Neural cell (in vitro differentiated cells): Measurements from ENCODE around the gene PRIMPOL. TPM values are rescaled to one million over a fixed set of nuclear protein-coding genes. Genes with fewer than 3 reads are reported as not detected.

Experiments used
- H2AFZ ChIP-seq: fragments of 200-600, 300-800 bp; sonication (generic), shearing (Covaris generic); 2 replicates; pipeline ENCODE4 v1.6.0; 2014; ENCODE audit warnings: low read depth, mild to moderate bottlenecking, antibody characterized with exemption, low read length, moderate library complexity
- H3F3A ChIP-seq: fragments of 200-600 bp; shearing (Covaris generic); 2 replicates; pipeline ENCODE4 v1.6.1; 2016; ENCODE audit warnings: mild to moderate bottlenecking, moderate library complexity, mixed read lengths, antibody characterized with exemption, low read length; ENCODE audit not compliant: insufficient read depth, poor library complexity, severe bottlenecking
- H3K27ac ChIP-seq: fragments of 200-600, 300-800 bp; sonication (generic), shearing (Covaris generic); 2 replicates; pipeline ENCODE4 v1.5.1; 2014; ENCODE audit warnings: mild to moderate bottlenecking, low read length, moderate library complexity
- H3K27me3 ChIP-seq: fragments of 300-800, 200-600 bp; sonication (generic), shearing (Covaris generic); 2 replicates; pipeline ENCODE4 v1.6.0; 2014; ENCODE audit warnings: mild to moderate bottlenecking, low read depth, low read length, moderate library complexity; ENCODE audit not compliant: insufficient read depth
- H3K36me3 ChIP-seq: fragments of 300-800, 200-600 bp; sonication (generic), shearing (Covaris generic); 2 replicates; pipeline ENCODE4 v1.5.1; 2014; ENCODE audit warnings: mild to moderate bottlenecking, antibody characterized with exemption, low read length, moderate library complexity; ENCODE audit not compliant: insufficient read depth
- H3K4me2 ChIP-seq: fragments of 300-800, 200-600 bp; sonication (generic), shearing (Covaris generic); 2 replicates; pipeline ENCODE4 v1.6.0; 2014; ENCODE audit warnings: mild to moderate bottlenecking, low read length
- H3K4me3 ChIP-seq: fragments of 300-800, 200-600 bp; sonication (generic), shearing (Covaris generic); 2 replicates; pipeline ENCODE4 v1.5.1; 2014; ENCODE audit warnings: mild to moderate bottlenecking, low read length, moderate library complexity
- H3K79me2 ChIP-seq: fragments of 200-600 bp; shearing (Covaris generic); replicated peaks from 2 replicates; pipeline ENCODE4 v1.6.0; 2014; ENCODE audit warnings: mild to moderate bottlenecking, low read length, moderate library complexity; ENCODE audit not compliant: insufficient read depth
- H3K9ac ChIP-seq: fragments of 300-800, 200-600 bp; sonication (generic), shearing (Covaris generic); 2 replicates; pipeline ENCODE4 v1.6.1; 2016; ENCODE audit warnings: mild to moderate bottlenecking, low read length, mixed read lengths
- H3K9me2 ChIP-seq: fragments of 200-600 bp; shearing (Covaris generic); 2 replicates; pipeline ENCODE4 v1.6.1; 2016; ENCODE audit warnings: mild to moderate bottlenecking, low read length, mixed read lengths; ENCODE audit not compliant: insufficient read depth
- H3K9me3 ChIP-seq: fragments of 200-600, 300-800 bp; sonication (generic), shearing (Covaris generic); 2 replicates; pipeline ENCODE4 v1.6.1; 2016; ENCODE audit warnings: mild to moderate bottlenecking, mixed run types, low read length, moderate library complexity, mixed read lengths
- H4K20me1 ChIP-seq: fragments of 200-600 bp; shearing (Covaris generic); 2 replicates; pipeline ENCODE4 v1.6.1; 2016; ENCODE audit warnings: mild to moderate bottlenecking, mixed run types; ENCODE audit not compliant: insufficient read depth
- EP300 ChIP-seq: fragments of 450-650 bp; conservative IDR thresholded peaks from 2 replicates; pipeline ENCODE4 v1.6.1; 2014; ENCODE audit warnings: antibody characterized with exemption, mild to moderate bottlenecking, moderate library complexity; ENCODE audit not compliant: poor library complexity, severe bottlenecking
- EZH2 ChIP-seq: fragments of 200-600, 300-800 bp; shearing (Covaris generic), sonication (generic); IDR thresholded peaks from 2 replicates; pipeline ENCODE4 v1.6.1; 2014; ENCODE audit warnings: antibody characterized with exemption, low read length, borderline replicate concordance, mild to moderate bottlenecking; ENCODE audit not compliant: insufficient read depth, poor library complexity, severe bottlenecking
- MXI1 ChIP-seq: fragments of 450-650 bp; conservative IDR thresholded peaks from 2 replicates; pipeline ENCODE4 v1.6.1; 2014; ENCODE audit warnings: antibody characterized with exemption, mild to moderate bottlenecking; ENCODE audit not compliant: poor library complexity, severe bottlenecking
- POLR2AphosphoS5 ChIP-seq: IDR thresholded peaks from 2 replicates; pipeline ENCODE4 v1.6.1; 2012
- RAD21 ChIP-seq: fragments of 450-650 bp; conservative IDR thresholded peaks from 2 replicates; pipeline ENCODE4 v1.6.1; 2014; ENCODE audit warnings: antibody characterized with exemption, mild to moderate bottlenecking, moderate library complexity
- SMC3 ChIP-seq: fragments of 450-650 bp; conservative IDR thresholded peaks from 2 replicates; pipeline ENCODE4 v1.6.1; 2014; ENCODE audit warnings: antibody characterized with exemption, mild to moderate bottlenecking, moderate library complexity; ENCODE audit not compliant: poor library complexity
- TAF1 ChIP-seq: IDR thresholded peaks from 2 replicates; pipeline ENCODE4 v1.6.1; 2012; ENCODE audit warnings: low read depth
- polyA plus RNA-seq: library from polyadenylated mRNA; depleted of rRNA; stranded (reverse); fragments of >200 nt; gene quantifications from 2 replicates; pipeline ENCODE4 v1.2.3, GENCODE V29; 2014
- TF ChIP-seq, protein P1 (sequence below): IDR thresholded peaks from 2 replicates; pipeline ENCODE4 v1.6.1; 2012; ENCODE audit warnings: borderline replicate concordance
- TF ChIP-seq, protein P2 (sequence below): fragments of 450-650 bp; IDR thresholded peaks from 2 replicates; pipeline ENCODE4 v1.5.1; 2014; ENCODE audit warnings: antibody characterized with exemption, mild to moderate bottlenecking, moderate library complexity; ENCODE audit not compliant: poor library complexity, severe bottlenecking

Gene PRIMPOL
- polyA plus RNA-seq, 1 donor from 2014 or later = 23.6 TPM

DNA sequence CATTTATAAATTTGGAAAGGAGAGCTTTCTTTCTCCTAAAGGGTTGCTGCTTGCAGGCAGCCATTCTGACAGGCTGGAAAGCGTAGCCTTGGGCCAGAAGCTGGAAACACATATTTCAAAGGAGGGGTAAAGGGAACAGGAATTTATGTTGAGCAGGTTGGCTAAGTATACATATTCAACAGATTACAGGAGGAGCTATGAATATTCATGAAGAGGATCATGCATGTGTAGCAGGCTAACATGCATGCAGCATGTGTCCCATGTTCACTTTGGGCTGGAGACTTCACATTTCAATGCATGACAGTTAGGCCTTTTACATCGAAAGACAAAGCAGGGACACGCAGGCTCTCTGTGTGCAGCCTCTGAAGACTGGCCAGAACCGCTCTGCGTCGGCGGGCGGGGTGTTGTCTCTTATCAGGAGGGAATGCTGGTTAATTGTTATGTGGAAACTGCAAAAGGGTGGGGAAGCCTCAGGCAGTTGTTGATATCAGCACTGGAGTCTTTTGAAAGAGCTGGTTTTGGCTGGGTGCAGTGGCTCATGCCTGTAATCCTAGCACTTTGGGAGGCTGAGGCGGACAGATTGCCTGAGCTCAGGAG is 31.8 kb upstream of the PRIMPOL start:
- no peaks in the 10 kb centered on the region for H3K27me3 ChIP-seq
- no peaks in the 10 kb centered on the region for H3K36me3 ChIP-seq
- no peaks in the 10 kb centered on the region for H3K79me2 ChIP-seq
- no peaks in the 10 kb centered on the region for H3K9me2 ChIP-seq
- no peak overlapping the region for H3K9ac ChIP-seq
- H3K4me2 ChIP-seq = no peak overlapping the region
- no peaks in the 10 kb centered on the region for H4K20me1 ChIP-seq
- H3F3A ChIP-seq = no peaks in the 10 kb centered on the region
- no peak overlapping the region for H3K4me3 ChIP-seq
- H3K9me3 ChIP-seq = peaks cover 3% of the 10 kb centered on the region
- H3K27ac ChIP-seq = no peak overlapping the region
- H2AFZ ChIP-seq = no peak overlapping the region
- TF ChIP-seq, protein P1, sequence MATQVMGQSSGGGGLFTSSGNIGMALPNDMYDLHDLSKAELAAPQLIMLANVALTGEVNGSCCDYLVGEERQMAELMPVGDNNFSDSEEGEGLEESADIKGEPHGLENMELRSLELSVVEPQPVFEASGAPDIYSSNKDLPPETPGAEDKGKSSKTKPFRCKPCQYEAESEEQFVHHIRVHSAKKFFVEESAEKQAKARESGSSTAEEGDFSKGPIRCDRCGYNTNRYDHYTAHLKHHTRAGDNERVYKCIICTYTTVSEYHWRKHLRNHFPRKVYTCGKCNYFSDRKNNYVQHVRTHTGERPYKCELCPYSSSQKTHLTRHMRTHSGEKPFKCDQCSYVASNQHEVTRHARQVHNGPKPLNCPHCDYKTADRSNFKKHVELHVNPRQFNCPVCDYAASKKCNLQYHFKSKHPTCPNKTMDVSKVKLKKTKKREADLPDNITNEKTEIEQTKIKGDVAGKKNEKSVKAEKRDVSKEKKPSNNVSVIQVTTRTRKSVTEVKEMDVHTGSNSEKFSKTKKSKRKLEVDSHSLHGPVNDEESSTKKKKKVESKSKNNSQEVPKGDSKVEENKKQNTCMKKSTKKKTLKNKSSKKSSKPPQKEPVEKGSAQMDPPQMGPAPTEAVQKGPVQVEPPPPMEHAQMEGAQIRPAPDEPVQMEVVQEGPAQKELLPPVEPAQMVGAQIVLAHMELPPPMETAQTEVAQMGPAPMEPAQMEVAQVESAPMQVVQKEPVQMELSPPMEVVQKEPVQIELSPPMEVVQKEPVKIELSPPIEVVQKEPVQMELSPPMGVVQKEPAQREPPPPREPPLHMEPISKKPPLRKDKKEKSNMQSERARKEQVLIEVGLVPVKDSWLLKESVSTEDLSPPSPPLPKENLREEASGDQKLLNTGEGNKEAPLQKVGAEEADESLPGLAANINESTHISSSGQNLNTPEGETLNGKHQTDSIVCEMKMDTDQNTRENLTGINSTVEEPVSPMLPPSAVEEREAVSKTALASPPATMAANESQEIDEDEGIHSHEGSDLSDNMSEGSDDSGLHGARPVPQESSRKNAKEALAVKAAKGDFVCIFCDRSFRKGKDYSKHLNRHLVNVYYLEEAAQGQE = no peak
- TF ChIP-seq TAF1 (no peak), EZH2 (no peak), RAD21 (no peak), MXI1 (no peak), POLR2AphosphoS5 (no peak), SMC3 (no peak), EP300 (no peak)
- TF ChIP-seq, protein P2, sequence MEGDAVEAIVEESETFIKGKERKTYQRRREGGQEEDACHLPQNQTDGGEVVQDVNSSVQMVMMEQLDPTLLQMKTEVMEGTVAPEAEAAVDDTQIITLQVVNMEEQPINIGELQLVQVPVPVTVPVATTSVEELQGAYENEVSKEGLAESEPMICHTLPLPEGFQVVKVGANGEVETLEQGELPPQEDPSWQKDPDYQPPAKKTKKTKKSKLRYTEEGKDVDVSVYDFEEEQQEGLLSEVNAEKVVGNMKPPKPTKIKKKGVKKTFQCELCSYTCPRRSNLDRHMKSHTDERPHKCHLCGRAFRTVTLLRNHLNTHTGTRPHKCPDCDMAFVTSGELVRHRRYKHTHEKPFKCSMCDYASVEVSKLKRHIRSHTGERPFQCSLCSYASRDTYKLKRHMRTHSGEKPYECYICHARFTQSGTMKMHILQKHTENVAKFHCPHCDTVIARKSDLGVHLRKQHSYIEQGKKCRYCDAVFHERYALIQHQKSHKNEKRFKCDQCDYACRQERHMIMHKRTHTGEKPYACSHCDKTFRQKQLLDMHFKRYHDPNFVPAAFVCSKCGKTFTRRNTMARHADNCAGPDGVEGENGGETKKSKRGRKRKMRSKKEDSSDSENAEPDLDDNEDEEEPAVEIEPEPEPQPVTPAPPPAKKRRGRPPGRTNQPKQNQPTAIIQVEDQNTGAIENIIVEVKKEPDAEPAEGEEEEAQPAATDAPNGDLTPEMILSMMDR = no peak

DNA sequence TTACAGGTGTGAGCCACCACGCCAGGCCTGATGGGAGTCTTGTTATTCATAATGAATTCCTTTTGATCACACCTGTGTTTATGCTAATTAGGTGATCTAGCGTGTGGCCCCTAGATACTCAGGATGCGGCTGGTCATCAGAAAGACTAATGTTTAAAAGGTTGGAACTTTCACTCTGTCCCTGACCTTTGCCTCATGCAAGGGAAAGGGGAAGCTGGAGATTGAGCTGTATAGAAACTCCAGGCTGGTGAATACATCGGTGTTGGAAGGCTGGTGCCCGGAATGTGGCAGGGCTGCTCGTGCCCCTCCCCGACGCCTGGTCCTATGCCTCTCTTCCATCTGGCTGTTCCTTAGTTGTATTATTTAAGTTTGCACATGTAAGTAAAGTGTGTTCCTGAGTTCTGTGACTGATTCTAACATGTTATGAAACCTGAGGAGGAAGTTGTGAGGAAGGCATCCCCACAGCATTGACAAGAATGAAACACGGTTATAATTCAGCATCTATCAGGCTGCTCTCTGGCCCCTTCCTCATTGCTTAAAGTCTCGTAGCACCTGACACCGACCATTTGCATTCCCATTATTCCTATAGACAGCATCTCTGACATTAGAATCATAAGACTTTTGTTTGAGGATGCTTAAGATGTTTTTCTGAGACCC is 29.2 kb upstream of the PRIMPOL start:
- no peak for TF ChIP-seq EZH2
- no peak for TF ChIP-seq TAF1
- TF ChIP-seq, protein P2 = no peak
- no peak for TF ChIP-seq MXI1
- no peak for TF ChIP-seq EP300
- TF ChIP-seq POLR2AphosphoS5 = no peak
- TF ChIP-seq, protein P1 = no peak
- TF ChIP-seq SMC3 = no peak
- TF ChIP-seq RAD21 = no peak
- no peaks in the 10 kb centered on the region for H3K79me2 ChIP-seq
- H3K4me3 ChIP-seq = no peak overlapping the region
- no peaks in the 10 kb centered on the region for H3K9me3 ChIP-seq
- no peak overlapping the region for H2AFZ ChIP-seq
- no peaks in the 10 kb centered on the region for H4K20me1 ChIP-seq
- no peak overlapping the region for H3K27ac ChIP-seq
- no peaks in the 10 kb centered on the region for H3K27me3 ChIP-seq
- H3K9ac ChIP-seq = no peak overlapping the region
- no peaks in the 10 kb centered on the region for H3K36me3 ChIP-seq
- no peaks in the 10 kb centered on the region for H3K9me2 ChIP-seq
- H3F3A ChIP-seq = no peaks in the 10 kb centered on the region
- H3K4me2 ChIP-seq = no peak overlapping the region
